ENCODE data around the gene ARFGEF2.
"Not testable (repeated sequence)": the region's sequence is repeated elsewhere in the genome, so short reads cannot be mapped to it uniquely, and the experiment has no call there.

Gene ARFGEF2

GRCh38 chr20:49006446-49006980 lies 85.0 kb downstream of the ARFGEF2 start:
- DNase-seq (ENCODE audit: low read depth), result no peak
- H3K4me3 ChIP-seq (ENCODE audit: low read length), result no peak overlapping the region

GRCh38 chr20:49009899-49010631 lies 88.6 kb downstream of the ARFGEF2 start:
- TF ChIP-seq CTCF (conservative IDR thresholded peaks at IDR 0.05; ENCODE audit: low read length), result no peak
- no peak overlapping the region for H3K4me3 ChIP-seq (ENCODE audit: low read length)
- no peak for DNase-seq (ENCODE audit: low read depth)

More at GRCh38 chr20:49006446-49006980, 85.0 kb downstream of the ARFGEF2 start:
- TF ChIP-seq CTCF (conservative IDR thresholded peaks at IDR 0.05; ENCODE audit: low read length), result no peak

DNA sequence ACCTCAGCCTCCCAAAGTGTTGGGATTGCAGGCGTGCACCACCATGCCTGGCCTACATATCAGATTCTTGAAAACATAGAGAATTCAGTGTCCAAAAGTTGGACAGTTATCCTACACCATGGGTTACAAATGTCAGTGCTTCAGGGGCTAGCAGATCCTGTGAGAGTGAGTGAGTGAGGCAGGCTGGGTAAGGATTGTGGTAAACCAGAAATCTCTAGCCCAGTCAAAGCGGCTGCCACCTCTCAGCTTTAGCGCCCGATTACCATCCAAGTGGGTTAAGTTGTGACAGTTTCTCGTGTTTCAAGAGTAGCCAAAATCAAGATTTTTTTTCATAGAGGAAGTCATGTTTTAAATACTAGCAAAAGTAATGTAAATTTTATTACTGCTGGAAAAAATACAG lies 102.7 kb downstream of the ARFGEF2 start:
- DNase-seq (ENCODE audit: low read depth), result no peak
- H3K4me3 ChIP-seq (ENCODE audit: low read length), result no peak overlapping the region
- TF ChIP-seq CTCF (conservative IDR thresholded peaks at IDR 0.05; ENCODE audit: low read length), result no peak

DNA sequence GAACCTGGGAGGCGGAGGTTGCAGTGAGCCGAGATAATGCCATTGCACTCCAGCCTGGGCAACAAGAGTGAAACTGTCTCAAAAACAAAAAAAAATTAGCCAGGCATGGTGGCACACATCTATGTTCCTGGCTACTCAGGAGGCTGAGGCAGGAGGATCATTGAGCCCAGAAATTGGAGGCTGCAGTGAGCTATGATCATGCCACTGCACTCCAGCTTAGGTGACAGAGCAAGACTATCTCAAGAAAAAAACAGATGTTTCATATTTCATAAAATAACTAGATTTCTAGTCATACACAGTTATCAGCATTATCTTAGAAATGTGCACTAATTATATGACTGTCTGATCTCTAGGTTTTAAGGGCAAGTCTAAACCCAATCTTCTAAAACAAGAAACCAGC lies 106.7 kb downstream of the ARFGEF2 start:
- H3K4me3 ChIP-seq (ENCODE audit: low read length), result not testable (repeated sequence)

GRCh38 chr20:49028684-49029083 lies 107.2 kb downstream of the ARFGEF2 start:
- no peak overlapping the region for H3K4me3 ChIP-seq (ENCODE audit: low read length)
- DNase-seq (ENCODE audit: low read depth), result peak; percentile 55
- TF ChIP-seq CTCF (conservative IDR thresholded peaks at IDR 0.05; ENCODE audit: low read length), result peak; percentile 53

More for the DNA sequence above, 106.7 kb downstream of the ARFGEF2 start:
- DNase-seq (ENCODE audit: low read depth), result not testable (repeated sequence)

GRCh38 chr20:49029203-49029602 lies 107.7 kb downstream of the ARFGEF2 start:
- peak; percentile 71 for DNase-seq (ENCODE audit: low read depth)
- TF ChIP-seq CTCF (conservative IDR thresholded peaks at IDR 0.05; ENCODE audit: low read length), result no peak
- H3K4me3 ChIP-seq (ENCODE audit: low read length), result no peak overlapping the region

- TF ChIP-seq CTCF (conservative IDR thresholded peaks at IDR 0.05; ENCODE audit: low read length), result no peak
Measured at GRCh38 chr20:49030954-49031619, 109.6 kb downstream of the ARFGEF2 start.

More at GRCh38 chr20:49030954-49031619, 109.6 kb downstream of the ARFGEF2 start:
- peak; percentile 19 for DNase-seq (ENCODE audit: low read depth)
- no peak overlapping the region for H3K4me3 ChIP-seq (ENCODE audit: low read length)
